HG03196 (cell line): ENCODE data around the gene PLLP.

Experiments used
- ATAC-seq: cut with Tn5 transposase; IDR thresholded peaks from one replicate; pipeline ENCODE4 v1.9.1; 2021; ENCODE audit not compliant: unreplicated experiment

The PLLP gene, protein sequence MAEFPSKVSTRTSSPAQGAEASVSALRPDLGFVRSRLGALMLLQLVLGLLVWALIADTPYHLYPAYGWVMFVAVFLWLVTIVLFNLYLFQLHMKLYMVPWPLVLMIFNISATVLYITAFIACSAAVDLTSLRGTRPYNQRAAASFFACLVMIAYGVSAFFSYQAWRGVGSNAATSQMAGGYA

DNA sequence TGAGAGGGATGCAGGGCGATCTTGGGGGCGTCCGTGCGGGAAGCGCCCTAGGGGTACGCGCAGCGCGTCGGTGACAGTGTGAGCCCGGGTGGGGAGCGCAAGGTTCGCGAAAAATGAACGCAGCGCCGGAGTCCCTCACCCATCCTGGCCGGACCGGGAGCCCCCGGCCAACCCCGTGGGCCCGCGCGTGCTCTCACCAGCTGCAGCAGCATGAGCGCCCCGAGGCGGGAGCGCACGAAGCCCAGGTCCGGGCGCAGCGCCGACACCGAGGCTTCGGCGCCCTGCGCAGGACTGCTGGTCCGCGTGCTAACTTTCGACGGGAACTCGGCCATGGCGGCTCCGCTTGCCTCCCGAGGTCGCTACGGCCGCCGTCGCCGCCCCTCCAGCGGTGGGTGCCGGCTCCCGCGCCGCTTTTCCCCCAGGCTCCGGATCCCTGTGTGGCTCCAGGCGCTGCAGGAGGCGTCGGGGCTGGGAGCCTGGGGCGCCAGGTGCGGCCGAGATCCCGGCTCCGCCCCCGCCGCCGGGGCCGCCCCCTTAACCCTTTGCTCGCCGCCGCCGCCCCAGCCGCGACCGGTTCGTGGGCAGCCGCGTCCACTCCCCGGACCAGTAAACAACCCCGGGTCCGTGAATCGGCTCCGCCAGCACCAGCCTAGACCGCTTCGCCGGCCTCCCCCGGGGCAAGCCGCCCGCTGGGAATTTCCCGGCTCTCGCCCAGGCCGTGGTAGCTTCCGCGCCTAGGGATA is at the start of gene PLLP:
TSS of gene PLLP (minus strand) at position 464 of the 743 bp plus-strand sequence. CDS start at position 332, 132 bp downstream.
- no peak for ATAC-seq

DNA sequence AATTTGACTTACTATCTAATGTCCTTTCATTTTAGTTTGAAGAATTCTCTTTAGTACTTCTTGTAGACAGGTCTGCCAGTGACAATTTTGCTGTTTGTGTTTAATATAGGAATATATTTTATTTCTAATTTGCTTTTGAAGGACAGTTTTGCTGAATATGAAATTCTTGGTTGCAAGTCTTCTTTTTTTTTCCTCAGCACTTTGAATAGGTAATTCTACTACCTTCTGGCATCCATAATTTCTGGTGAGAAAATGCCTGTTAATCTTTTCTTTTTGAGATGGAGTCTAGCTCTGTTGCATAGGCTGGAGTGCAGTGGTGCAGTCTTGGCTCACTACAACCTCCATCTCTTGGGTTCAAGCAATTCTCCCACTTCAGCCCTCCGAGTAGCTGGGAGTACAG is 48.9 kb upstream of the PLLP start:
- no peak for ATAC-seq

GRCh38 chr16:57331355-57331754 is 46.9 kb upstream of the PLLP start:
- no peak for ATAC-seq

DNA sequence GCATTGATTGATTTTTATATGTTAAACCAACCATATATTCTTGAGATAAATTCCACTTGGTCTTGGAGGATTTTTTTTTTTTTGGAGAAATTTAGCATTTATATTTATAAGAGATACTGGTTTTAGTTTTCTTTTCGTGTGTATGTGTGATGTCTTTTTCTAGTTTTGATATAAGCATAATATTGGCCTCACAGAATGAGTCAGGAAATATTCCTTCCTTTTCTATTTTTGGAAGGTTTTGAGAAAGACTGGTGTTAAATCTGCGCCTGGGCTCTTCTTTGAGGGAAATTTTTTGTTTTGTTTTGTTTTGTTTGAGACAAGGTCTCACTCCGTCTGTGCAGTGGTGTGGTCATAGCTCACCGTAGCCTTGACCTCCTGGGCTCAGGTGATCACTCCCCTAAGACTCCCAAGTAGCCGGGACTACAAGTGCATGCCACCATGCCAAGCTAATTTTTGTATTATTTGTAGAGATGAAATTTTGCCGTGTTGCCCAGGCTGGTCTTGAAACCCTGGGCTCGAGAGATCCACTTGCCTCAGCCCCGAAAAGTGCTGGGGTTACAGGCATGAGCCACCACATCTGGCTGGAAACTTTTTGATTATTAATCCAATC is 45.4 kb upstream of the PLLP start:
- no peak for ATAC-seq

DNA sequence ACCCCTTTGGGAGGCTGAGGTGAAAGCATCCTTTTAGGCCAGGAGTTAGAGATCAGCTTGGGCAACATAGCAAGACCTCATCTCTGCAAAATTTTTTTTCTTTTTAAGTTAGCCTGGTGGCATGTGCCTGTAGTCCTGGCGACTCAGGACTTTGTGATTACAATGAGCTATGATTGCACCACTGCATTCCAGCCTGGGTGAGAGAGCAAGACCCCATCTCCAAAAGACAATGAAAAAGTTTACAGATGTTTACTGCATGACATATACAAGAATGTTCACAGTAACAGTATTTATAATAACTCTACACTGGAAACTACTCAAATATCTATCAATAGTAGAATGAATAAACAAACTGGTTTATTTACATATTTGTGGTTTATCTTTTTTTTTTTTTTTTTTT is 41.0 kb upstream of the PLLP start:
- no peak for ATAC-seq

DNA sequence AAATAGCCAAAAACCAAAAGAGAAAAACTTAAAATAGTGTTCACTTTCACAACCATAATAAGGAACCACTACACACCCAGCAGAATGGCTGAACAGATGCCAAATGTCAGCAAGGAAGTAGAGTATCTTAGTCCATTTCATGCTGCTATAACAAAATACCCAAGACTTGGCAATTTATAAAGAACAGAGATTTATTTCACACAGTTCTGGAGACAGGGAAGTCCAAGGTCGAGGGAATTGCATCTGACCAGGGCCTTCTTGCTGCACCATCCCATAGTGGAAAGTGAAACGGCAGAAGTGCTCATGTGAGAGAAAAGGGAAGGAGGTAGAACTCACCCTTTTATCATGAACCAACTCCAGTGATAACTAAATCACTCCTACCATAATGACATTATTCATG is 40.3 kb upstream of the PLLP start:
- ATAC-seq: no peak

DNA sequence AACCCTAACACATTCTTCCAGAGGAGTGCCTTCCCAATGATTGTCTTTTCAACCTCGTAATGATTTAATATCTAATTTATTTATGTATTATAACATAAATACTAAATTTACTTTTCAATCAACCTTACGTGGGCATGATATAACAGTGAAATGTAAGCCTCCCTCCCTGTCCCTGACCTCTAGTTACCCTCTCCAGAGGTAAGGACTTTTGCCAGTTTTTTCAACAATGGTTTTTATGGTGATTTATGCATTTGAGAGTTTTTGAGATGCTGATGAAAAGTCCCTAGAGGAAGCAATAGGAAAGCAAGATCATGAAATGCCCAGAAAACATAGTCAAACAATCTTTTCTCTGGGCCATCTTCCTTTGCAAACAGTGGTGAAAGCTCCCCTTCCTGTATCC is 35.2 kb upstream of the PLLP start:
- ATAC-seq: no peak

DNA sequence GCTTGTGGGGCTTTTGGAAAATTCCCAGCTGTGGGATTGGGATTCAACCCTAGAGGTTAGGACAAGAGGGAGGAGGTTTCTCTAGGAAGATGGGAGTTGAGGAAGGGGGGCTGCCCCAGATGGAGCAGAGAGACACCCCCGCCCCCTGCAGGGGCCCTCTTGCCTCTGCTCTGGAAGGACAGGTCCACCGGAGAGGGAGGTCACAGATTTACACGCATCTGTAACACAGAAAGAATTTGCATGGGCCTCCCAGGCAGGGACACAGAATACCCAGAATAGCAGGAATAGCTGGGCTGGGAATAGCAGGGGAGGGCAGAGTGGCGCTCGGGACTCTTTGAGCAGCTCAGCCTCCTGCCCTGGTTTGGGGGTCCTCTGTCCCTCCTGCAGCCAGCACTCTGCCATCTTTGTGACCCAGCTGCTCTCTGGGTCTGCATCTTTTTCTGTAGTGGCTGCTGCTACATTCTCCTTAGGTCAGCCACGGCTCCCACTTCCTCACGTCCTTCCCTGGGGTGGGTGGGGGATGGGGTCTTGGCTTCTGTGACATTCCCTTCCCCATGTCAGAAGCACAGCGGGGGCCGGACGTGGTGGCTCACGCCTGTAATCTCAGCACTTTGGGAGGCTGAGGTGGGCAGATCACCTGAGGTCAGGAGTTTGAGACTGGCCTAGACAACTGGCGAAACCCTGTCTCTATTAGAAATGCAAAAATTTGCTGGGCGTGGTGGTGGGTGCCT is 33.9 kb upstream of the PLLP start:
- ATAC-seq: no peak

DNA sequence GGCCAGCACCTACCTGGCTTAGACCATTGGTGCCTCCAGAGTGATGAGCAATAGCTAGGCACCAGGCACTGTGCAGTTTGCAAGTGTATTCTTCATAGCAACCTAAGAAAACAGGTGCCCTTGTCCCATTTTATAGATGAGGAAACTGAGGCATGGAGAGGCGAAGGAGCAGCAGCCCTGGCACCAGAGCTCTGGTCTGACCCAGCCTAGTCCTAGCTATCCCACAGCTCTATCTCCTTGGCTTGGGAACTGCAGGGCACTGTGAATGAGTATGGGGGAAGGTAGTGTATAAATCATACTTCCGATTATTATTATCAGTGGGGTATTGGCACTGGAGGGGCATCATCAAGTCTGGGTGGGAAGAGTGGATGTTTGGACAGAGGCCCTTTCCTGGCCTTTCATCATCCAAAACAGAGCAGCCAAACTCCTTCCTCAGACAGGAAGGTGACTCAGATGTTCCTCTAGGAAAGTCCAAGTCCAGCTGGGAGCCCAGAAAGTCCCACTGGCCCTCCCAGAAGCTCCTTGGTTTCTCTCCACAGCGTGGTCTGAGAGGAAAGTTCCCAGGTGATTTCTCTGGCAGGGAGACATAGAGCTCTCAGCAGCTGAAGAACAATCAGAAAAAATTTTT is 32.0 kb upstream of the PLLP start:
- ATAC-seq: no peak

GRCh38 chr16:57315416-57315815 is 30.9 kb upstream of the PLLP start:
- ATAC-seq: no peak

DNA sequence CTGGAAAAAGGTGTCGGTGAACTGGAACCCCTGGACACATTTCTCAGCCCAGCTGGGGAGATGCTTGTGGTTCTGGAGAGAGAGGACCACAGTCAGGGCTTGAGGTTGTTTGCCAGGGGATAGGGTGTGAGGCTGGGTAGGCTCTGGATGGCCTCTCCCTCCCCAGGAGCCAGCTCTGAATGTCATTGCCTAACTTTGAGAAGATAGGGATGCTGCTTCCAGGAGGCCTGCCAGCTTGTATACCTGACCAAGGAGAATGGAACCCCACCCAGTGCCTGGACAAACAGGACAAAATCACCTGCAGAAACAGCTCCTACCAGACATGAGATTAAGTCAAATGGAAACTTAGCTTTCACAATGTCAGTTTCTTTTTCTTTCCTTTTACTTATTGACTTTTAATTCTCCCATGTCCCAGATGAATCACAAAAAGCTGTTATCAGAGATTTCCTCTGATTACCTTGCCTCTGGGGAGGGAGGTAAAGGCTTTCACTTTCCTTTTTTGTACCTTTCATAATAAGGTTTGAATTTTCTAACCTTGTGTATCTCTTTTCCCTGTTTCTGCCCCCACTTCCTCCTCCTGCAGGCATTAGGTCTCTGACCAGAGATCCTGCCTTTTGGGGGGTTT is 29.8 kb upstream of the PLLP start:
- no peak for ATAC-seq

DNA sequence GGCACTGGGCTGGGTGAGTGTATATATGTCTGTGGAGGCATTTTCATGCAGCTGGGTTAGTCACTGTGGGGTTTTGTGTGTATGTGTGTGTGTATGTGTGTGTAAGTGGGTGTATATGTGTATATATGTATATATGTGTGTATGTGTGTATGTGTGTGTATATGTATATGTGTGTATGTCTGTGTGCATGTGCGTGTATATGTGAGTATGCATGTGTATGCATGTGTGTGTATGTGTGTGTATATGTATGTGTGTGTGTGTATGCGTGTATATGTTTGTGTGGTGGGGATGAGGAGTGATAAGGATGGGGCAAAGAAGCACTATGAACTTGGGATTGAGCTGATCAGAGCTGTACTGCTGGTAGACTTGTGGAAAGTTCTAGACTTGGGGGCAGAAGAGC is 29.0 kb upstream of the PLLP start:
- ATAC-seq: no peak

GRCh38 chr16:57310801-57311200 is 26.3 kb upstream of the PLLP start:
- ATAC-seq: no peak

DNA sequence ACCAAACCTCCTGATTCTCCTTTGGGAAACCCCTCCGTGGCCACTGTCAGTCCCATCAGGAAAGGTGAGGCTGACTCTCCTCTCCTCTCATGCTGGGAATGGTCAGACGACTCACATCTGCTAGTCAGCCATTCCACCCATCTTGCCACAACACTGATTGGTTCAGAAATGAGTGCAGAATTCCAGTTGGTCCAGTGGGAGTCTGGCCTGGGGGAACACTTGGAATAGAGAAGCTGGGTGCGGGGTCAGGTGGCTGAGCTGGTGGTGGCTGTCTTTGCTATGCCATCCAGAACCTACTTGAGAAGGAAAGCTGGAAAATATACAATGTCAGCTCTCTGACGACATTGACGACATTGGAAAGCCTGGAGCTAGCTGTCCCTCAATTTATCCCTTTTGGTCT is 23.6 kb upstream of the PLLP start:
- no peak for ATAC-seq

- ATAC-seq: no peak
Observed at GRCh38 chr16:57307365-57307764, 22.9 kb upstream of the PLLP start.

DNA sequence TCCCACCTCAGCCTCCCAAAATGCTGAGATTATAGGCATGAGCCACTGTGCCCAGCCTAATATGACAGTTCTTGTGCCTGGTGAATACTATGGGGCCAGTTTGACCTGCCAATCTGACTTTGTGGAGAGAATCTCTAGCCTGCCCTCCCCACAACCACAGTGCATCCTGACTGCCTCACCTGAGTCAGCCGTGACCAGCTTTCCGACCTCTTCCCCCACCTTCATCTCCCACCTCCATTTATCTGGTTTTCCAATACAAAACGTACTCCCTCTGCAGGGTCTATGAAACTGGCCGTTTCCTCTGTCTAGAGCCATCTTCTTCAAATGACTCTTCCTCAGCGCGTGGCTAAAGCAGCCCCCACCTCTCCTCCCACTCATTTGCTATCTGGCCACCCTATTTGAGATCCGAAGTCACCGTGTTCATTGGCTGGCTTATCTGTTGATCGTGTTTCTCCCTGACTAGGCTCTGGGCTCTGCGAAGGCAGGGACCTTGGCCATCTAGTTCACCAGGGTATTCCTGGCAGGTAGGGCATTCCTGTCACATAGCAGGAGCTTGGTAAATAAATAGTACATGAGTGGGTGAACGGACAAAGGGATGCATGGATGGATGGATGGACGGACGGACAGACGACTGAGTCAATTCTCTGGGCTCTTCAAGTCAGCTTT is 22.3 kb upstream of the PLLP start:
- no peak for ATAC-seq

DNA sequence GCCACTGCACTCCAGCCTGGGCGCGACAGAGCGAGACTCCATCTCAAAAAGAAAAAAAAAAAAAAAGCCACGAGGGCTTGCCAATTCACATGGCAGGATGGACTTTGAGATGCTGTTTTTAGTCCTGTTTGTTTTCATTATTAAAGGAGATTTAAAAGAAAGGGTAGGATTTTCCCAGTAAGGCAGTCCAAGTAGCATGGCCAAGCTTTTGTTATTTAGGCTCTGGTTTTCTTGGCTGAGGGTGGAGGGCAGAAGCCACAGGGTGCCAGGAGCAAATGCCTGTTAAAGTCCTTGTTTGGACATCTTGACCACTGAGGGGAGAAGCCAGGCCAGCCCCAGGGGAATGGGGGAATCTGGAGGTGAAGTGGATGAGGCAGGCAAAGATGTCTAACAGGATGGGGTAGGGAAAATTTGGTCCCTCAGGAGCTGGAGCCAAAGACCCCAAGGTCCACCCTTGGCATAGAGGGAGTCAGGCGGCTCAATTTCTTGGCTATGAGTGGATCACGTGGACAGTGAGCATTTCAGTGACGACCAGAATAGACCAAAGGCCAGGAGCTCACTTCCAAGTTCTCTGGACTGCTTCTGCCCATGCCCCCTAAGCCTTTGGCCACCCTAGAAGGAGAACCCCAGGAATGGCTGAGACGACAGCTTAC is 20.8 kb upstream of the PLLP start:
- ATAC-seq: no peak

- ATAC-seq: no peak
Observed at GRCh38 chr16:57304169-57305061, 19.9 kb upstream of the PLLP start.

DNA sequence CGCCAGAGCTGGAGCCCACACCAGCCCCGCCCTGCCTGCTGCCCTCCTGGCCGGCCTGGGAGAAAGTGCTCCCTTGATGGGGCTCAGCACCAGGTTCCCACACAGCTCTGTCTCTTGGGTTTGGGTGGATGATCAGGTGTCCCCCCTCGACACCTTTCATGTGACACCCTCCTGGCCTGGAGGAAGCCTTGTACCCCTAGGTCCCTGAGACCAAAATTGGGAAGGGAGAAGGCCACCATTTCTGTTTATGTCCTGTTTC is 19.4 kb upstream of the PLLP start:
- no peak for ATAC-seq
